Measurements from ENCODE around the gene RELL1.

RELL1 gene

DNA sequence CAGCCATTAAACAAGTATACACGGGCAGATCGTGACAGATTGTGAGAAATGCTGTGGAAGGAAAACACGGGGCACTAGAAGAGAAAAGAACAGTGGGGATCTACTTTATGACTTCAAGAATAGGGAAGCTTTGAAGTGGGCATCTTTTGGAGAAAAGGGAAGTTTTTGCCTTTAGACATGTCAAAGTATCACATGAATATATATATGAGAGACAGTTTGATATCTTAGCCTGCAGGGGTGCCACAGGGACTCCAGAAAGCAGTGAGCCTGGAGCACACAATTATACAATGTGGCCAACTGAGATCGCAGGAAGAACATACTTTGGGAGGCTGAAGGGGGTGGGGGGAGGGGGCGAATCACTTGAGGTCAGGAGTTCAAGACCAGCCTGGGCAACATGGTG is 35.7 kb downstream of the RELL1 start:
- H2AFZ ChIP-seq (ENCODE audit: insufficient read depth, low read length, poor library complexity) = no peak overlapping the region
- H4K12ac ChIP-seq (ENCODE audit: low read depth, low read length) = no peak overlapping the region
- no peak overlapping the region for H3K27ac ChIP-seq (ENCODE audit: low read depth, low read length)
- H3K18ac ChIP-seq (ENCODE audit: low read length) = no peak overlapping the region
- no peak overlapping the region for H2BK120ac ChIP-seq (ENCODE audit: insufficient read depth, low read length, poor library complexity)
- H2BK12ac ChIP-seq (ENCODE audit: low read length) = no peak overlapping the region
- H3K23ac ChIP-seq (ENCODE audit: low read length) = no peak overlapping the region
- H3K9ac ChIP-seq (ENCODE audit: low read length) = no peak overlapping the region
- peaks cover 2 to 4% of the 10 kb centered on the region in 2 experiments for H3K36me3 ChIP-seq (ENCODE audit: control insufficient read depth in 1 of 2, insufficient read depth in 2 of 2, low read length in 2 of 2)
- H2AK5ac ChIP-seq (ENCODE audit: low read length) = no peak overlapping the region
- WGBS (ENCODE audit: extremely low coverage, insufficient coverage, insufficient read length) = no CpG with 5 or more reads among the region's 5 CpGs
- no peak for DNase-seq
- no peaks in the 10 kb centered on the region for H3K79me2 ChIP-seq (ENCODE audit: control insufficient read depth, insufficient read depth, low read length, poor library complexity)
- no peaks in the 10 kb centered on the region for H3K9me3 ChIP-seq (ENCODE audit: insufficient read depth, low read depth, low read length)
- H3K14ac ChIP-seq (ENCODE audit: low read length) = no peak overlapping the region
- H3K27me3 ChIP-seq (ENCODE audit: insufficient read depth, low read length) = no peaks in the 10 kb centered on the region
- H4K91ac ChIP-seq (ENCODE audit: low read depth, low read length) = no peak overlapping the region
- H3K4me2 ChIP-seq (ENCODE audit: low read length) = no peak overlapping the region
- peaks cover 3 to 10% of the 10 kb centered on the region in 2 experiments for H3K4me1 ChIP-seq (ENCODE audit: control insufficient read depth in 1 of 2, insufficient read depth in 2 of 2, low read length in 2 of 2)
- no peak overlapping the region for H4K8ac ChIP-seq (ENCODE audit: low read depth, low read length)
- H2BK5ac ChIP-seq (ENCODE audit: low read depth, low read length, poor library complexity) = no peak overlapping the region
- no peak overlapping the region for H3K4me3 ChIP-seq (ENCODE audit: low read depth, low read length)
- H3K79me1 ChIP-seq (ENCODE audit: low read length) = no peaks in the 10 kb centered on the region
- no peak overlapping the region for H3K4ac ChIP-seq (ENCODE audit: low read depth, low read length)

DNA sequence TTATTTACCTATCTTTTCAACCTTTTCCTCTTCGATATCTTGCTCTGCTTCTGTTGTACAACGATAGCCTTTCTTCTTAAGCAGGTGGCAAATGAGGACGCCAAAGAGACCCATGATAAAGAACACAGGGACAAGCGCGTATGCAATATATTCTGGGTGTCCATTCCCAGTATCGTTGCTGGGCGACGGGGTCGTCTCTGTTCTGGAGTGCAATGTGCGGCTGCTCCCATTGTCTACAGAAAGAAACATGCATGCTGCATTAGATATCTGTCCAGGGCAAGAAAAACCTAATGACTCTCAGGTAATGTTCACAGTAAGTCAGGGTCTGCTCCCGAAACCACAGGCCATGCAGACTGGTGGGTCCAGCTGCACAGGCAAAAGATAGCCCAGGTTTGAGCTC is 36.9 kb downstream of the RELL1 start:
- WGBS (ENCODE audit: extremely low coverage, insufficient coverage, insufficient read length) = 100% methylated on average over 1 of the region's 11 CpGs
- no peak overlapping the region for H2BK120ac ChIP-seq (ENCODE audit: insufficient read depth, low read length, poor library complexity)
- H3K4me3 ChIP-seq (ENCODE audit: low read depth, low read length) = no peak overlapping the region

DNA sequence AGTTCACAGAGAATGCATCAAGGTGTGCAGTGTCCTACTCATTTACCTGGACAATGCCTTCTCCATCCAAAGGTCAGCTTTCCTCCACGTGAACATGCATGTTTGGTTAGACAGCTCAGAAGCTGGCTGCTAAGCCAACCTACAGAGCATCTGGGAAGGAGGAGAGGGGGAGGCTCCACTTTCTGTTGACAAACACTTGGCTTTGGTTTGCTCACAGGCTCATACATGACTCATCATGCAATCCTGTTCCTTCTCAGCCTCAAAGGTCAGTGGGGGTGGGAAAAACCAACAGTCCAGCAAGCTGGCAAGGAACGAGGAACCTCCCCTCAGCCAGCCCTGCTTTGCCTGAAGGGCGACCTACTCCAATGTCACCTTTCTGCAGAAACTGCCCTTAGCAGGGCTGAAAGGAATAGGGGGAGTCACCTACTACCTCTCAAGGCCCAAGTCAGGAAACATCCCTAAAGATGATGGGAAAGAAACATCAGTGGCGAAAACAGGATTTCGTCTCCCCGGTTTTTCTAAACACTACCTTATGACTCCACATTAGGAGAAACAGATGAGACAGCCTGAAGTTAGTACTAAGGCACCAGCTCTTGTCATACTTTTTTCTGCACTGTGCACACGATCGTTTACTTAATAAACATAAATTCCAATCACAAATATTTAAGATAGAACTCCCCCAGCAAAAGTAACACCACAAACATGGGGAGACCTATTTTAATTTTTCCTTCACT is 37.9 kb downstream of the RELL1 start:
- H3K9me3 ChIP-seq (ENCODE audit: insufficient read depth, low read depth, low read length) = no peaks in the 10 kb centered on the region
- no peak overlapping the region for H3K4me2 ChIP-seq (ENCODE audit: low read length)
- peak; percentile 44 to 63 for DNase-seq
- H2BK12ac ChIP-seq (ENCODE audit: low read length) = no peak overlapping the region
- peaks cover 3 to 10% of the 10 kb centered on the region in 2 experiments for H3K4me1 ChIP-seq (ENCODE audit: control insufficient read depth in 1 of 2, insufficient read depth in 2 of 2, low read length in 2 of 2)
- no peak overlapping the region for H4K91ac ChIP-seq (ENCODE audit: low read depth, low read length)
- H3K18ac ChIP-seq (ENCODE audit: low read length) = no peak overlapping the region
- H3K79me2 ChIP-seq (ENCODE audit: control insufficient read depth, insufficient read depth, low read length, poor library complexity) = no peaks in the 10 kb centered on the region
- H4K12ac ChIP-seq (ENCODE audit: low read depth, low read length) = no peak overlapping the region
- H3K79me1 ChIP-seq (ENCODE audit: low read length) = no peaks in the 10 kb centered on the region
- no peak overlapping the region for H2BK120ac ChIP-seq (ENCODE audit: insufficient read depth, low read length, poor library complexity)
- no peak overlapping the region for H2AK5ac ChIP-seq (ENCODE audit: low read length)
- no peak overlapping the region for H3K4ac ChIP-seq (ENCODE audit: low read depth, low read length)
- H3K9ac ChIP-seq (ENCODE audit: low read length) = no peak overlapping the region
- peaks cover 2% of the 10 kb centered on the region in 2 experiments for H3K36me3 ChIP-seq (ENCODE audit: control insufficient read depth in 1 of 2, insufficient read depth in 2 of 2, low read length in 2 of 2)
- no CpG with 5 or more reads among the region's 8 CpGs for WGBS (ENCODE audit: extremely low coverage, insufficient coverage, insufficient read length)
- H4K8ac ChIP-seq (ENCODE audit: low read depth, low read length) = no peak overlapping the region
- H3K4me3 ChIP-seq (ENCODE audit: low read depth, low read length) = no peak overlapping the region
- H2BK5ac ChIP-seq (ENCODE audit: low read depth, low read length, poor library complexity) = no peak overlapping the region
- no peak overlapping the region for H3K27ac ChIP-seq (ENCODE audit: low read depth, low read length)
- no peak overlapping the region for H2AFZ ChIP-seq (ENCODE audit: insufficient read depth, low read length, poor library complexity)
- no peak overlapping the region for H3K14ac ChIP-seq (ENCODE audit: low read length)
- H3K23ac ChIP-seq (ENCODE audit: low read length) = no peak overlapping the region
- no peaks in the 10 kb centered on the region for H3K27me3 ChIP-seq (ENCODE audit: insufficient read depth, low read length)

More for the DNA sequence above, 36.9 kb downstream of the RELL1 start:
- no peak overlapping the region for H3K14ac ChIP-seq (ENCODE audit: low read length)
- no peak overlapping the region for H4K91ac ChIP-seq (ENCODE audit: low read depth, low read length)
- H4K8ac ChIP-seq (ENCODE audit: low read depth, low read length) = no peak overlapping the region
- H3K18ac ChIP-seq (ENCODE audit: low read length) = no peak overlapping the region
- peaks cover 3 to 10% of the 10 kb centered on the region in 2 experiments for H3K4me1 ChIP-seq (ENCODE audit: control insufficient read depth in 1 of 2, insufficient read depth in 2 of 2, low read length in 2 of 2)
- H3K36me3 ChIP-seq (ENCODE audit: control insufficient read depth in 1 of 2, insufficient read depth in 2 of 2, low read length in 2 of 2) = peaks cover 2% of the 10 kb centered on the region in 2 experiments
- no peak overlapping the region for H2AK5ac ChIP-seq (ENCODE audit: low read length)
- H2BK5ac ChIP-seq (ENCODE audit: low read depth, low read length, poor library complexity) = no peak overlapping the region
- H2AFZ ChIP-seq (ENCODE audit: insufficient read depth, low read length, poor library complexity) = no peak overlapping the region
- H4K12ac ChIP-seq (ENCODE audit: low read depth, low read length) = no peak overlapping the region
- no peak overlapping the region for H3K23ac ChIP-seq (ENCODE audit: low read length)
- no peak overlapping the region for H3K4ac ChIP-seq (ENCODE audit: low read depth, low read length)
- no peak for DNase-seq
- no peak overlapping the region for H3K9ac ChIP-seq (ENCODE audit: low read length)
- no peak overlapping the region for H3K4me2 ChIP-seq (ENCODE audit: low read length)
- no peaks in the 10 kb centered on the region for H3K79me2 ChIP-seq (ENCODE audit: control insufficient read depth, insufficient read depth, low read length, poor library complexity)
- no peak overlapping the region for H3K27ac ChIP-seq (ENCODE audit: low read depth, low read length)
- H2BK12ac ChIP-seq (ENCODE audit: low read length) = no peak overlapping the region
- no peaks in the 10 kb centered on the region for H3K79me1 ChIP-seq (ENCODE audit: low read length)
- no peaks in the 10 kb centered on the region for H3K9me3 ChIP-seq (ENCODE audit: insufficient read depth, low read depth, low read length)
- no peaks in the 10 kb centered on the region for H3K27me3 ChIP-seq (ENCODE audit: insufficient read depth, low read length)

DNA sequence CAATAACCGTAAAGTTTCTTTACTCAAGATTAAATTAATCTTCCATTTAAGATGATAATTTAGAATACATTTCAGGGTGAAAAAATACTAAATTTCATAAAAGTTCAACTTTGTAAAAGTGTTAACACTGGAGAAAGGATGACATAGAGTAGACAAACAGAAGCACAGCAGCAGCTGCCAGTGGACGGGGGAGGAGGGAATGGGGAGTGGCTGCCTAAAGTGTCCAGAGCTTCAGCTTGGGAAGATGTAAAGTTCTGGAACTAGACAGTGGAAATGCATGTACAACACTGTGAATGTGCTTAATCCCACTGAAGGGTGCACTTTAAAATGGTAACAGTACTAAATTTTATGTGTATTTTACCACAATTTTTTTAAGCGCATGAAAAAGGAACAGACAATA is 39.9 kb downstream of the RELL1 start:
- Histone ChIP-seq H2BK120ac (ENCODE audit: insufficient read depth, low read length, poor library complexity) (no peak overlapping the region), H3K79me1 (ENCODE audit: low read length) (no peaks in the 10 kb centered on the region), H4K12ac (ENCODE audit: low read depth, low read length) (no peak overlapping the region), H2BK12ac (ENCODE audit: low read length) (no peak overlapping the region), H3K18ac (ENCODE audit: low read length) (no peak overlapping the region), H4K8ac (ENCODE audit: low read depth, low read length) (no peak overlapping the region), H3K9ac (ENCODE audit: low read length) (no peak overlapping the region), H3K79me2 (ENCODE audit: control insufficient read depth, insufficient read depth, low read length, poor library complexity) (no peaks in the 10 kb centered on the region), H2AK5ac (ENCODE audit: low read length) (no peak overlapping the region), H3K27ac (ENCODE audit: low read depth, low read length) (no peak overlapping the region), H2BK5ac (ENCODE audit: low read depth, low read length, poor library complexity) (no peak overlapping the region), H3K14ac (ENCODE audit: low read length) (no peak overlapping the region), H3K4me1 (ENCODE audit: control insufficient read depth in 1 of 2, insufficient read depth in 2 of 2, low read length in 2 of 2) (peaks cover 5 to 10% of the 10 kb centered on the region in 2 experiments), H3K4ac (ENCODE audit: low read depth, low read length) (no peak overlapping the region), H3K23ac (ENCODE audit: low read length) (no peak overlapping the region), H3K27me3 (ENCODE audit: insufficient read depth, low read length) (no peaks in the 10 kb centered on the region), H3K9me3 (ENCODE audit: insufficient read depth, low read depth, low read length) (no peaks in the 10 kb centered on the region), H3K4me2 (ENCODE audit: low read length) (no peak overlapping the region), H3K36me3 (ENCODE audit: control insufficient read depth in 1 of 2, insufficient read depth in 2 of 2, low read length in 2 of 2) (peaks cover 2% of the 10 kb centered on the region in 2 experiments), H2AFZ (ENCODE audit: insufficient read depth, low read length, poor library complexity) (no peak overlapping the region), H4K91ac (ENCODE audit: low read depth, low read length) (no peak overlapping the region), H3K4me3 (ENCODE audit: low read depth, low read length) (no peak overlapping the region)
- WGBS (ENCODE audit: extremely low coverage, insufficient coverage, insufficient read length) = no CpG with 5 or more reads among the region's 3 CpGs
- DNase-seq = no peak

Data from trophoblast cell (in vitro differentiated cells and primary cell).